GM12873 (cell line): Measurements from ENCODE around the gene DCD.
A peak's percentile ranks its signal among the peaks of the same experiment; 100 is the strongest.

Experiments used
- TF ChIP-seq, protein P1 (sequence below): IDR thresholded peaks from 2 replicates; pipeline ENCODE4 v1.5.1; 2012; ENCODE audit warnings: low read depth, mild to moderate bottlenecking, moderate library complexity, low read length, control low read depth; ENCODE audit not compliant: insufficient read depth; ENCODE audit errors: missing control alignments

The DCD gene

DNA sequence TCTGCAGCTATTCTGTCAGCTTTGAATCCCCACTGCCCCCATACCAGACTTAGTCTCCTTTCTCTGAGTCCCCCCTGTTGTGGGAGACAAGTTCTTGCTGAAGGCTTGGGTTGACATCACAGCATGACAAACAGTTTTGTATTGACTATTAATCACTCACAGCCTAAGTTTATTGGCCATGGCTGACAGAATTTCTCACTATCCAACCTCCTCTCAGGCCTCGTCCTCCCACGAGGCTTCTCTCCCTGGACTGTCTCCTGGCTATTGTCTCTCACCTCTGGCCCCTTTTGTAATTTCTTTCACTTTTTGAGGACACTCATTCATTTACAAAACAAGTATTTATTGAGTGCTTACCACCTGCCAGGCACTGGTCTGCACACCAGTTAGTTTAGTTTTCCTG is 35.2 kb upstream of the DCD start:
- TF ChIP-seq, protein P1, sequence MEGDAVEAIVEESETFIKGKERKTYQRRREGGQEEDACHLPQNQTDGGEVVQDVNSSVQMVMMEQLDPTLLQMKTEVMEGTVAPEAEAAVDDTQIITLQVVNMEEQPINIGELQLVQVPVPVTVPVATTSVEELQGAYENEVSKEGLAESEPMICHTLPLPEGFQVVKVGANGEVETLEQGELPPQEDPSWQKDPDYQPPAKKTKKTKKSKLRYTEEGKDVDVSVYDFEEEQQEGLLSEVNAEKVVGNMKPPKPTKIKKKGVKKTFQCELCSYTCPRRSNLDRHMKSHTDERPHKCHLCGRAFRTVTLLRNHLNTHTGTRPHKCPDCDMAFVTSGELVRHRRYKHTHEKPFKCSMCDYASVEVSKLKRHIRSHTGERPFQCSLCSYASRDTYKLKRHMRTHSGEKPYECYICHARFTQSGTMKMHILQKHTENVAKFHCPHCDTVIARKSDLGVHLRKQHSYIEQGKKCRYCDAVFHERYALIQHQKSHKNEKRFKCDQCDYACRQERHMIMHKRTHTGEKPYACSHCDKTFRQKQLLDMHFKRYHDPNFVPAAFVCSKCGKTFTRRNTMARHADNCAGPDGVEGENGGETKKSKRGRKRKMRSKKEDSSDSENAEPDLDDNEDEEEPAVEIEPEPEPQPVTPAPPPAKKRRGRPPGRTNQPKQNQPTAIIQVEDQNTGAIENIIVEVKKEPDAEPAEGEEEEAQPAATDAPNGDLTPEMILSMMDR = no peak

DNA sequence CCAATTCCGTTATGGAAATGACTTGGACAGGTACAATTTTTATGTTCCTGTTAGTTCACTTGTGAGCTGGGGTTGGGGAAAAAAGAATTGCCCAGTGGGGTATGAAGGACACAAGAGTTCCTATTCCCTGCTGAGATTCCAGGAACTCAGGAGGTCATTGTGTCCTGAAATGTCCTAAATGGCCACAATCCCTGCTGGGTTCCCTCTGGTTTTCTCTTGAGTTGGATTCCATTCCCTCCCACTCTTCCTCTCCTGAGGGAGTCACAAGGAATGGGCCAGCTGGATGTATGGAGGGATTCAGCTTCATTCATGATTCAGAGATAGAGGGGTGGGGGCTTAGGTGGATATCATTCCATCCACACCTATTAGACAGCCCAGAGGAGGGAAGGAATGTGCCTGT is 34.5 kb upstream of the DCD start:
- TF ChIP-seq, protein P1 = no peak

DNA sequence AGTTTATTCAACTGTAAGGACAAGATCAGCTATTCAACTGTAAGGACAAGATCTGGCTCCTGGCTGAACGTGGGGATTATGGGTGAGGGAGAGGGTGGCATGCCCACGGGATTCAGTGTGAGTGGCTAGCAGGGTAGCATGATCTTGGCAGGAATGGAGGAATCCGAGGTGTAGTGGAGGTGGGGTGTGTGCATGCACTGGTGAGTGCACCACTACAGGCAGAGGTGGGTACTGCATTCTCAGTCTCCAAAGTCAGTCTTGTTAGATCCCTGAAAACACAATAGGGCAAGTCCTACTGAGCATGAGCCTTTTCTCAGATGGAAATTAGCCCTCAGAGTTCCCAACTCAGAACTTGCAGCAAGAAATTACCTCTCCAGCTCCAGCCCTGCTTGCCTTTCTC is 32.2 kb upstream of the DCD start:
- TF ChIP-seq, protein P1 = peak; percentile 89

DNA sequence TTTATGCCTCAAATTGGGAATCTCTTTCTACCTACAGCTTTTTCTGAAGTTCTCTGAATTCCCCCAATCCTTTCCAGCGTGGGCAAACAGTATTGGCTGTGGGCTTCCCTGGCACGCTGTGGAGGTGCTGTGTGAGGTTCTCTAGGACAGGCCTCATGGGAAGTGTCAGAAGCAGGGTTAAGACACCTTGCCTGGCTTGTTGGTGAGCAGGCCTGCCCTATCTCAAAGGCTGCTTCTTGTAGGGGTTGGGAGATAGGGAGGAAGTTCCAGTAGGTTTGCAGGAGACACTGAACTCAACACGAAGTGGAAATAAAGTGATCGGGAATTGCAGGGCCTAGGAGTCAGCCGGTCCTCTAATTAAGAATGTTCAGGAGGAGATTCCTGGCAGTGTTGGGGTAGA is 30.0 kb upstream of the DCD start:
- TF ChIP-seq, protein P1 = no peak

DNA sequence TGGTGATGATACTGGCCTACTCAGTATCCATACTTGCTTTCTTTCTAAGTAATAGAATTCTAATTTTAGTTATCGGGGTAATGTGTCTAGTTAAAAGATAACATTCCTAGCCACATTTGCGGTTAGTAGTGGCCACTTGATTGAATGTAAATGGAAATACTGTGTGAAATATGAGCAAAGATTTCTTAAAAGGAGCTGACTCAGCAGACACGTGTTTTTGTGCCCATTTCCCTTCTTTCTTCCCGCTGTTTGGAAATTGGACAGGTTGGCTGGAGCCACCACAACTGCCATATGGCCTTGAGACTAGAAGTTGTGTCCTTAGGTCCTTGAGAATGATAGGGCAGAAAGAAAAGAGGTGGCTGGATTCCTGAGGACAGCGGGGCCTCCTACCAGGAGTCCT is 19.8 kb upstream of the DCD start:
- TF ChIP-seq, protein P1 = no peak

DNA sequence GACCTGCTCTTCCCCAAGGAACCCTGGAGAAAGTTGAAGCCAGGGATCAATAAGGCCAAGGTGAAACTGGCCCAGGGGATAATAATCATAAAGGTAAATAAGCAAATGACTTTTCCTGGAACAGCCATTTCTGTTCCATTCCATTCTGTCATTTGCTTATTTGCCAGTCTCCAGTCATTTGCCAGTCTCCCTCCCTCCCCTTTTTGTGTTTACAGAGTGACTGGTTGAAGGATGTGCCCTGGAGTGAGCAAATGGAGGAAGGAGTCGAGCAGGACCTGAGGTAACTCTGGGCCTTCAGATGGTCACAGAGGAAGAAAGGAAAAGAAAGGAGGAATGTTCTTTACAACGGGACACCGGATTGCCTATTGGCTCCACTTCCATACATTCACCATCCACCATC is 17.8 kb upstream of the DCD start:
- TF ChIP-seq, protein P1 = no peak

DNA sequence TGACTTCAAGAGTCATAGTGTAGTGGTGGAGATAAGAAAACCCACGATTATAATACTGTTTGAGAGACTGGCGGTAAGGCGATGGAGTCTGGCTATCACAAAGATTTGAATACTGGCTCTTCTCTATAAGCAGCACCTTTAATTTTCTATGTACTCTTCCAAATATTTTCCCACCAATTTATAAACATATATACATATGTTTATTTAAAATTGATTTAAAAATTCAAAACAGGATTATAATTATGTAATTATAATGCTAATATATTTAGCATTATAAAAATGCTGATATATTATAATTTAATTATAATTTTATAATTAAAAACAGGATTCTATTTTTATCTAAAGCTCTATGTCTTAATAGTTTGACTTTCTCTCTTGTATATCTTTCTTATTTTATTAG is 15.4 kb upstream of the DCD start:
- TF ChIP-seq, protein P1 = no peak
